ENCODE data around the gene ARRDC1.

DNA sequence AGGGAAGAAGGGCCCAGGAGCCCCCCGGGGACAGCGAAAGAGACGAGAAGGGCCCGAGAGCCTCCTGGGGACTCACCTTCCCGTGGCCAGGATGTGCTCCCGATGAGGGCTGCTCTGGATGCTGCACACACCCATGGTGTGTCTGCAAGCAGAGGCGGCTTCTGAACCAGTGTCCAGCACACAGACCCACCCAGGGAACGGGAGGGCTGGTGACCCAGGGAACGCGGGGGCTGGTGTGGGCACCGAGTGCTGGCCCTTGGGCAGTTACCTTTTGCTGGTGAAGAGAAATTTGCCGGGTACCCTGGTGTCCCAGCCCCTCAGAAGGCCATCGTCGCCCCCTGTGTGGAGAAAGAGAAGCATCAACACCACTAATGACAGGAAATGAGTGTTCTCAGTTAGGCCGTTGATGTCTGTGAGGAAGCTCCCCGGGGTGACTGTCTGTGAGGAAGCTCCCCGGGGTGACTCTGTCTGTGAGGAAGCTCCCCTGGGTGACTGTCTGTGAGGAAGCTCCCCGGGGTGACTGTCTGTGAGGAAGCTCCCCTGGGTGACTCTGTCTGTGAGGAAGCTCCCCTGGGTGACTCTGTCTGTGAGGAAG lies 40.6 kb upstream of the ARRDC1 start:
- TF ChIP-seq, protein P1, sequence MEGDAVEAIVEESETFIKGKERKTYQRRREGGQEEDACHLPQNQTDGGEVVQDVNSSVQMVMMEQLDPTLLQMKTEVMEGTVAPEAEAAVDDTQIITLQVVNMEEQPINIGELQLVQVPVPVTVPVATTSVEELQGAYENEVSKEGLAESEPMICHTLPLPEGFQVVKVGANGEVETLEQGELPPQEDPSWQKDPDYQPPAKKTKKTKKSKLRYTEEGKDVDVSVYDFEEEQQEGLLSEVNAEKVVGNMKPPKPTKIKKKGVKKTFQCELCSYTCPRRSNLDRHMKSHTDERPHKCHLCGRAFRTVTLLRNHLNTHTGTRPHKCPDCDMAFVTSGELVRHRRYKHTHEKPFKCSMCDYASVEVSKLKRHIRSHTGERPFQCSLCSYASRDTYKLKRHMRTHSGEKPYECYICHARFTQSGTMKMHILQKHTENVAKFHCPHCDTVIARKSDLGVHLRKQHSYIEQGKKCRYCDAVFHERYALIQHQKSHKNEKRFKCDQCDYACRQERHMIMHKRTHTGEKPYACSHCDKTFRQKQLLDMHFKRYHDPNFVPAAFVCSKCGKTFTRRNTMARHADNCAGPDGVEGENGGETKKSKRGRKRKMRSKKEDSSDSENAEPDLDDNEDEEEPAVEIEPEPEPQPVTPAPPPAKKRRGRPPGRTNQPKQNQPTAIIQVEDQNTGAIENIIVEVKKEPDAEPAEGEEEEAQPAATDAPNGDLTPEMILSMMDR (IDR thresholded peaks at IDR 0.05), result no peak
- TF ChIP-seq POLR2A (IDR thresholded peaks at IDR 0.05), result no peak
